Astrocyte (in vitro differentiated cells and primary cell): ENCODE results near the gene ZNF641.
"Not testable (repeated sequence)": the region's sequence is repeated elsewhere in the genome, so short reads cannot be mapped to it uniquely, and the experiment has no call there.

Experiments
- CTCF ChIP-seq: IDR thresholded peaks from 2 replicates; pipeline ENCODE4 v1.5.1; 2011; ENCODE audit warnings: low read depth, mild to moderate bottlenecking, inconsistent platforms, low read length, moderate library complexity; ENCODE audit not compliant: insufficient read depth
- EZH2 ChIP-seq: IDR thresholded peaks from 2 replicates; pipeline ENCODE4 v1.6.1; 2012; ENCODE audit warnings: mild to moderate bottlenecking, low read length, inconsistent platforms; ENCODE audit not compliant: insufficient read depth

DNA sequence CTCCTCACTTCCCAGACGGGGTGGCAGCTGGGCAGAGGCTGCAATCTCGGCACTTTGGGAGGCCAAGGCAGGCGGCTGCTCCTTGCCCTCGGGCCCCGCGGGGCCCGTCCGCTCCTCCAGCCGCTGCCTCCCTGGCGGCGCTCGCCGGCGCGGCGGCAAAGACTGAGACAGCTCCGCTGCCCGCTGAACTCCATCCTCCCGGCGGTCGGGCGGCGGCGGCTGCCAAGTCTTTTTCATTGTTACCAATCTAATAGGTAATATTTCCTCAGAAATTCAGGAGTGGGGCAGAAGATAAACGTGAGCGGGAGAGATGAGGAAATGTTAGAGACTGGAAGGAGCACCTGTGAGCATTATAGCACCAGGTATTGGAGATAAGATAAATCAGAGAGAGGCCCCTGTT, 17.0 kb downstream of the ZNF641 start:
- TF ChIP-seq CTCF, EZH2: not testable (repeated sequence)
